ENCODE data around the gene SZT2. TPM values are rescaled to one million over a fixed set of nuclear protein-coding genes. Genes with fewer than 3 reads are reported as not detected.
"Not testable (repeated sequence)": the region's sequence is repeated elsewhere in the genome, so short reads cannot be mapped to it uniquely, and the experiment has no call there.

The SZT2 gene
- total and polyA plus RNA-seq, 10 donors = 9.4 to 115 (median 72.4) TPM

- H3K27me3 ChIP-seq (replicated peaks in 1 of 7) = no peaks in the 10 kb centered on the region
- no peak overlapping the region for H3K4me3 ChIP-seq
- no peaks in the 10 kb centered on the region for H3K36me3 ChIP-seq
Measured at GRCh38 chr1:43468414-43468813, 78.7 kb downstream of the SZT2 start.

DNA sequence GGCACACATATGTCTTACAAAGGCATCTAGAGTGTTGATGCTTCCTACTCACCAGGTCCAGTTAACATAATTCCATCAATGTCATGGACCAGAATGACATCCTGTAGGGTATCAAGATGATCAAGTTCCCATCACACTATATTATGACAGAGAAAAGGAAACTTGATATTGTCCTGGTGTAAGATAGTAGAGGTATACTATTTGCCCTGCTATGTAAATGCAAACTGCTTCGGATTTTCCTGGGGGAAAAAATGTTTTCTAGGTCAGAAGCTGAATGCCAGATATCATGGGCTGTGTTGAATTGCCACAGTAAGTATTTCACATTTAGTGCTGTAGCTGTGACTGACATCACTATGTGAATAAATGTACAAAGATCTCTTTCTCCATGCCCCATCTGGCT lies 80.2 kb downstream of the SZT2 start:
- Histone ChIP-seq H3K9me3 (no peaks in the 10 kb centered on the region), H3K4me3 (no peak overlapping the region), H3K36me3 (no peaks in the 10 kb centered on the region), H3K27ac (no peak overlapping the region), H3K4me1 (peaks cover 0 to 6% (median 3%) of the 10 kb centered on the region in 6 donors), H3K27me3 (replicated peaks in 1 of 7) (no peaks in the 10 kb centered on the region)
- intact Hi-C loops (cut with DNase I; ENCODE audit: low total_unique reads) = no loop called here
- no peak for DNase-seq
- WGBS, 5 donors = 75 to 100% (median 90%) methylated on average over 1 of the region's 1 CpG
- TF ChIP-seq POLR2AphosphoS5 (IDR thresholded peaks at IDR 0.05) (no peak), POLR2A (IDR thresholded peaks at IDR 0.05) (no peak), CTCF (IDR thresholded peaks at IDR 0.05 in 8 of 11, conservative IDR thresholded peaks at IDR 0.05 in 3 of 11) (no peak)

More at GRCh38 chr1:43468414-43468813, 78.7 kb downstream of the SZT2 start:
- no peak overlapping the region for H3K27ac ChIP-seq
- WGBS, 5 donors = 83 to 98% (median 87%) methylated on average over 1 to 3 of the region's 3 CpGs
- no peak for DNase-seq
- TF ChIP-seq POLR2A (IDR thresholded peaks at IDR 0.05) (no peak), CTCF (IDR thresholded peaks at IDR 0.05 in 8 of 11, conservative IDR thresholded peaks at IDR 0.05 in 3 of 11) (no peak), POLR2AphosphoS5 (IDR thresholded peaks at IDR 0.05) (no peak)
- intact Hi-C loops (cut with DNase I; ENCODE audit: low total_unique reads) = no loop called here
- H3K4me1 ChIP-seq = peaks cover 0 to 6% (median 3%) of the 10 kb centered on the region in 6 donors
- H3K9me3 ChIP-seq = no peaks in the 10 kb centered on the region

- Histone ChIP-seq H3K27ac (peak overlapping the region in 3 of 8 donors; percentile 15 to 50 (median 29)), H3K4me3 (no peak overlapping the region), H3K4me1 (peaks cover 0 to 6% (median 3%) of the 10 kb centered on the region in 6 donors), H3K36me3 (no peaks in the 10 kb centered on the region), H3K9me3 (no peaks in the 10 kb centered on the region), H3K27me3 (replicated peaks in 1 of 7) (no peaks in the 10 kb centered on the region)
- TF ChIP-seq POLR2A (IDR thresholded peaks at IDR 0.05) = no peak
- no peak for TF ChIP-seq CTCF (IDR thresholded peaks at IDR 0.05 in 8 of 11, conservative IDR thresholded peaks at IDR 0.05 in 3 of 11)
- TF ChIP-seq POLR2AphosphoS5 (IDR thresholded peaks at IDR 0.05) = no peak
- no peak for DNase-seq
- 67 to 93% (median 79%) methylated on average over 5 of the region's 5 CpGs for WGBS, 5 donors
- intact Hi-C loops (cut with DNase I; ENCODE audit: low total_unique reads) = no loop called here
Measured at GRCh38 chr1:43472087-43472462, 82.4 kb downstream of the SZT2 start.

DNA sequence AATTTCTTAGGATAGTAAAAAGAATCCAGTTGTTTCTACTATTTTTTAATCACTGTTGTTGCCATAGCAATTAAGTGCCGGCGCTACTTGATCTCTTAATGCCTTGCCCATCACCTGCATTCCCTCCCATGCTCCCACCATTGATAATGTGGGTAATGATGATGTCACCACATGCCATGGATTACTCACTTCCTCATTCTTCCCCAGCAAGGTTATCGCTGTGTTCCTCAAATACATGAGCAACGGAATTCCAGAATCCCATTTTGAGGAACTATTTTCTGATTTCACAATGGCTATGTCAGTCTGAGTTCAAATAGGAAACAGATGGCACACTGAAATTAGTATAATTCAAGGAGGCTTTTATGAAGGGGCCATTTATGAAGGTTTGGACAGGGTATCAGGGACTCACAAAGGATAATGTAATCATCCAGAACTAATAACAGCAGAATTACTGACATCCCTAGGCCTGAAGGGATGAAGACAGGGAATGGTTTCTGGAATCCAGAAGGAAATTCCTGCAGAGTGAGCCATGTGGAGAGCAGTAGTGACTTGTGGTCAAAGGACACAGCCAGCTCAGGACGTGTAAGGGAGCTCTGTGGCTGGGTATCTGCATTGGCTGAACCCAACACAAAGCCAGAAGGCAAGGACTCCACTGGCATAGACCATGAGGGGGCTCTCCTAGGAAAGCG lies 82.9 kb downstream of the SZT2 start:
- H3K9me3 ChIP-seq; H3K4me3 ChIP-seq; H3K27me3 ChIP-seq (replicated peaks in 1 of 7); intact Hi-C loops (cut with DNase I; ENCODE audit: low total_unique reads); H3K4me1 ChIP-seq; H3K36me3 ChIP-seq; DNase-seq: not testable (repeated sequence)
- H3K27ac ChIP-seq = peak overlapping the region in 4 of 8 donors; percentile 23 to 65 (median 48)
- WGBS, 5 donors = 46 to 64% (median 53%) methylated on average over 5 to 6 of the region's 6 CpGs

All from spleen (tissue), 11 donors.